NCI-H1105 (cell line): ENCODE results near the gene KCTD21.
A peak's percentile ranks its signal among the peaks of the same experiment; 100 is the strongest.
"Not testable (repeated sequence)": the region's sequence is repeated elsewhere in the genome, so short reads cannot be mapped to it uniquely, and the experiment has no call there.

Source experiments
- DNase-seq: peaks from one replicate; lab custom pipeline; 2025; lab: John Stamatoyannopoulos, UW

KCTD21 gene, protein sequence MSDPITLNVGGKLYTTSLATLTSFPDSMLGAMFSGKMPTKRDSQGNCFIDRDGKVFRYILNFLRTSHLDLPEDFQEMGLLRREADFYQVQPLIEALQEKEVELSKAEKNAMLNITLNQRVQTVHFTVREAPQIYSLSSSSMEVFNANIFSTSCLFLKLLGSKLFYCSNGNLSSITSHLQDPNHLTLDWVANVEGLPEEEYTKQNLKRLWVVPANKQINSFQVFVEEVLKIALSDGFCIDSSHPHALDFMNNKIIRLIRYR

DNA sequence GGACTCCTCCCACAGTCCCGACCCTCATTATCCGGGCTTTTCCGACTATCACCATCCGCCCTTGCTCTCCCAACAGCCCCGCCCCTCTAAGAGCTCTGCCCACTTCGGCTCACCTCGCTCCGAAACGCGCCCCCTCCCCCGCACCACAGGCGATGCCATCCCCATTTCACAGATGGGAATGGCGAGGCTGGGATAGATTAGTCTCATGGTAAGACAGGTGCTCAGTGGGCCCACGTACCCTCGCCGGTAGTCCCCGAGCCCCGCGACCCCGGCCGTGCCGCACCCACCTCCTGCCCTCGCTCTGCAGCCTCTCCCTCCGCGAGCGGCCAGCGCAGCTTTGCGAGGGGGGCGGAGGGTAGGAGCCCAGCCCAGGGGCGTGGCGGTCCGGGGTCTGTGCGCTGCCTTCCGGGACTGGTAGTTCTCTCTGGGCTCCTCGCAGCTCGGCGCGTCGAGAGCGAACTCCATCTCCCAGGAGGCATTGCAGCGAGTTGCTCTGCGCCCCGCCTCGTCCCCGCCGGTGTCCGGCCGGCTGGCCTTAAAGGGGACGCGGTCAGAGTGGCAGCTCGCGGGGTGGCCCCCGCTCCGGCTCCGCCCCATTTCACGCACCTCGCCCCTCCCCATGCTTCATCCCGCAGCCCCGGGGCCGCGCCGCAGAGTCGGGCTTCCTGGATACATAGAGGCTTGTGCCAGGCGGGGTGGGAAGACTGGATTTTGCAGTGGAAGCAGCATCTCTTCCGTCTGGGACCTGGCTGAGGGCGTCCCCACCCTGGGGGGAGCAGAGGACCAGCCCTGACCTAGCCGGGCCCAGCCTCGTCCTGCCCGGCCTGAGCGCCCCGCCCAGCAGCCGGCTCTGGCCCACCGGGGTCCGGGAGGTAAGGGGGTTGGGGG, at the start of gene KCTD21, which contains the start of gene USP35:
Gene KCTD21, minus strand, starts transcription at position 341 of the 888 bp plus-strand sequence. CDS start 14,072 bp downstream, outside the sequence.
Gene USP35, plus strand, starts transcription at position 634 of the 888 bp plus-strand sequence. CDS start 7,327 bp downstream, outside the sequence.
- DNase-seq: peak; percentile 93

DNA sequence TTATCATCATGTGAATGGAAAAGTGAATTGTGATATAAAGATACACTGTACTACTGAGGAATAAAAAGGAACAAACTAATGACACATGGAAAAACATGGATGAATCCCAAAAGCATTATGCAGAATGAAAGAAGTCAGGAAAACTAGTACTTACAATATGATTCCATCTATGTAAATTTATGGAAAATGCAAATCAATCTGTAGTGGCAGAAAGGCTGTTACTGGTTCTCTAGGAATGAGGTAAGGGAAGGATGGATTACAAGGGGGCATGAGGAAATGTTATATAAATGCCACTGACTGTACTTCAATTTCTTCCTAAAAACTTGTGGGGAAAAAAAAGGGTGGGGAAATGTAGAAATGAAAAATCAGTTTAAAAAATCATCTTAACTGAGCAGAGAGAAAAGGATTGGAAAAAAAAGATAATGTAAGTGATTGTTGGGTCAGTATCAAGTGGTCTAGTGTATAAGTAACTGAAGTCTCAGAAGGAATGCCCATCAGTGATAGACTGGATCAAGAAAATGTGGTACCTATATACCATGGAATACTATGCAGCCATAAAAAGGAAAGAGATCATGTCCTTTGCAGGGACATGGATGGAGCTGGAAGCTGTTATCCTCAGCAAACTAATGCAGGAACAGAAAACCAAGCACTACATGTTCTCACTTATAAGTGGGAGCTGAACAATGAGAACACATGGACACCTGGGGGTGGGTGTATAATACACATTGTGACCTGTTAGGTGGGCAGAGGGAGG, 49.0 kb upstream of the KCTD21 start:
- DNase-seq: no peak

DNA sequence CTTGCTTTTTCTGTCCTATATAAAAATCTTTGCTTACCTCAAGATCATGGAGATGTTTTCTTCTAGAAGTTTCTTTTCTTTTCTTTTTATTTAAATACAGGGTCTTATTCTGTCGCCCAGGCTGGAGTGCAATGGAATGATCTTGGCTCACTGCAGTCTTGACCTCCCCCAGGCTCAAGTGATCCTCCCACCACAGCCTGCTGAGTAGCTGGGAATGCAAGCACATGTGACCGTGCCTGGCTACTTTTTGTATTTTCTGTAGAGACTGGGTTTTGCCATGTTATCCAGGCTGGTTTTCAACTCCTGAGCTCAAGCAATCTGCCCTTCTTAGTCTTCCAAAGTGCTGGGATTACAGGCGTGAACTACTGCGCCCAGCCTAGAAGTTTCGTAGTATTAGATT, 45.6 kb upstream of the KCTD21 start:
- DNase-seq: no peak

DNA sequence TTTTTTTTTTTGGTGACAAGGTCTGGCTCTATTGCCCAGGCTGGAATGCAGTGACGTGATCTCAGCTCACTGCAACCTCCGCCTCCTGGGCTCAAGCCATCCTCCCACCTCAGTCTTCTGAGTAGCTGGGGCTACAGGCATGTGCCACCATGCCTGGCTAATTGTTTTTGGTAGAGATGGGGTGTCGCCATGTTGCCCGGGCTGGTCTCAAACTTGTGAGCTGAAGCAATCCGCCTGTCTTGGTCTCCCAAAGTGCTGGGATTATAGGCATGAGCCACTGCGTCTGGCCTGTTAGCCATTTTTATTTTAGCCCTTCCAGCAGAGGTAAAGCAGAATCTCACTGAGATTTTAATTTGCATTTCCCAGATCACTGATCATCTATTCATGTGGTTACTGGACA, 44.6 kb upstream of the KCTD21 start:
- DNase-seq: not testable (repeated sequence)

DNA sequence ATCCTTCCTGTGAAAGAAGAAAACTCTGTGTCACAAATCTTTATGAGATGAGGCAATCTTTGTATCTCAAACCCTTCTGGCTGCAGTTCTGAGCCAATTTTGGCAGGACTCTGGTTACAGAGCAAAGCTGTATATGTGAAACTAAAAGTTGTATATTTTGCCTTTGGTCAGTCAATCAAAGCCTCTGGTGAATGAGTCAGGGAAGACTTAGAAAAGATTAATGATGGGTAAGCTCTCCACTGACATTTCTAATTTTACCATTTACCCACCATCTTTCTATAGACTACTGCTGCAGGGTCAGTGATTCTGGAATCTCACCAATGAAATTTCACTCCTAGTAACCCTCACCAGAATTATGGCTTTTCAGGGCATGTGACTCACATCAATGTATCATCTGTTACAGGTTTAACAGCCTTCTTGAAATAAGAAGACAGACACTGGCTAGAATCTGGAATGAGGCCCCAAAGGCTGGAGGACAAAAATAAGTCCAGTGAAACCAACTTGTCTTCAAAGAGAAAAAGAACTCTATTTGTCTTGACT, 43.6 kb upstream of the KCTD21 start:
- no peak for DNase-seq

DNA sequence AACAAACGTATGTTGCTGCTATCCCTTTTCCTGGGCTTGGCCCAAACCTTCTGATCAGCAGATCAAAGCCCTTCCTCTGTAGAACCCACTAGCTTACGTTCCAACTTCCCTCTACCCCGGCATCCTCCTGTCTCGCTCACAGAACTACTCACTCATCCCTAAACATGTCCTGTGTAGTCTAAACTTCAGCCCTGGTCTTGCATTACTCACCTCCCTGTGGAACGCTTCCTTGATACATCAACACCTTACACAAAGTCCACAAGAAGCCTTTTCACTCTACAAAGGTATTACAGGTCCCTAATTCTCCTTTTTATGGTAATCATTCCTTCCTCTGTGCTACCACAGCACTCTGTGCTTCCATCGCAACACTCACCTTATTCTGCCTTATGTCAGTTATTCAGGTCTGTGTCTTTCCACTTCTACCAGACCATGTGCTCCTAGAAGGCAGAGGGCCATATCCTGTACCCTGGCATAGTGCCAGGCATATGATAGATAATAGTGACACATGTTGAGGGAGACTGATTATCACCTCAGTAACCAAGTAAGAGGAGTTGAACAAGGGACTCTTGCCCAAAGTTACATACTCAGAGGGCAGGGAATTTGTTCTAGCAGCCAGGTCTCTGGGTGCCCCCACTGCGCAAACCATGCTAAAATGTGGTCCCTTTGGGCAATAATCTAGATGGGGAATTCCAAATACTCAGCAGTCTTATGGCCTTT, 41.9 kb upstream of the KCTD21 start:
- DNase-seq: peak; percentile 14

DNA sequence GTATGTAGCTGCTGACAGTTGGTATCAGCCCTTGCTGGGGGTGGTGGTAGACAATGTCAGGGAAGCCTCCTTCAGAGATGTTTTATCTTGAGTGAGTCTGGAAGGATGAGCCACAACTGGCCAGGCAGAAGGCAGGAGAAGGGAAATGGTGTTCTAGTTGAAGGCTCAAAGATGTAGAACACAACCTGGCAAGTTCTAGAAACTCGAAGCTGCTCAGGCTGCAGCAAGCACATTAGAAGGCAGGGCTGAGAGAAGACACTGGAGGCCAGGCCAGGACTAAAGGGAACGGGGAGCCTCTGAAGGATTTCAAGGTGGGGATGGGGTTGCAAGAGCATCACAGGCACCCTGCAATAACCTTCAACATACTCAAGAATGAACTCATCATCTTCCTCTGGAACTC, 40.7 kb upstream of the KCTD21 start:
- DNase-seq: no peak

DNA sequence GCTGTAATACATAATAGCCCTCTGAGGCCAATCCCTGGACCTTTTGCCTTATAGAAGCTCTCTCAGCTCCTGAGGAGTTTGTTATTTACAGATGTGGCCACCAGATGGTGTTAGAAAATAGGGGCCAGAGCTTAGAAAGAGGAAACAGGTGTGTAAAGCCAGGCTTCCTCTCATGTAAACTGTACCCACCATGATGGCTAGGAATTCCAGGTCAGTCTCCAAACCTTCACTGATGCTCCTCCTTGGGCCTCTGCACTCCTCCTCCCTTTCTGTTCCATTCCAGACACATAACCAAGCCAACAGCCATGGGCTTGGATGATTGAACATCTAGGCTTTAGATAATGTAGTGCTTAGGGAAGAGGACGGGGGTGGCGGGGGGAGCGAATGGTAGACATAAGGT, 40.0 kb upstream of the KCTD21 start:
- peak; percentile 50 for DNase-seq

DNA sequence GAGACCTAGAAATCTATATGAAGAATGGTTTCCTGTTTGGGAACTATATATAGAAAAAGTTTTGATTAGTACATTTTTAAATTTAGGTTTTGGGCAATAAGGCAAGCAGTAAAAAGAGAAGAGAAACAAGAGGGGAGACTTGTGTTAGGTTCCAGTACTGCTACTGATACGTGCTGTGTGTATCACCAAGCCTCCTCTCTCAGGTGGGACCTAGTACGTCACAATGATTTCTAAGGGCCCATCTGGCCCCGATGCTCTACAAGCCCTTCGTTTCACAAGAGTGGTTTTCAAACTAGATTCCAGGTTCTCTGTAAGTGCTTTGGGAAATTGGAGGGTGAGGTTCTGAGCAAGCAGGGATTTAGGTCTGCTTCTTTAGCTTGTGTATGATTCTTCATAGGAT, 39.5 kb upstream of the KCTD21 start:
- DNase-seq: no peak

DNA sequence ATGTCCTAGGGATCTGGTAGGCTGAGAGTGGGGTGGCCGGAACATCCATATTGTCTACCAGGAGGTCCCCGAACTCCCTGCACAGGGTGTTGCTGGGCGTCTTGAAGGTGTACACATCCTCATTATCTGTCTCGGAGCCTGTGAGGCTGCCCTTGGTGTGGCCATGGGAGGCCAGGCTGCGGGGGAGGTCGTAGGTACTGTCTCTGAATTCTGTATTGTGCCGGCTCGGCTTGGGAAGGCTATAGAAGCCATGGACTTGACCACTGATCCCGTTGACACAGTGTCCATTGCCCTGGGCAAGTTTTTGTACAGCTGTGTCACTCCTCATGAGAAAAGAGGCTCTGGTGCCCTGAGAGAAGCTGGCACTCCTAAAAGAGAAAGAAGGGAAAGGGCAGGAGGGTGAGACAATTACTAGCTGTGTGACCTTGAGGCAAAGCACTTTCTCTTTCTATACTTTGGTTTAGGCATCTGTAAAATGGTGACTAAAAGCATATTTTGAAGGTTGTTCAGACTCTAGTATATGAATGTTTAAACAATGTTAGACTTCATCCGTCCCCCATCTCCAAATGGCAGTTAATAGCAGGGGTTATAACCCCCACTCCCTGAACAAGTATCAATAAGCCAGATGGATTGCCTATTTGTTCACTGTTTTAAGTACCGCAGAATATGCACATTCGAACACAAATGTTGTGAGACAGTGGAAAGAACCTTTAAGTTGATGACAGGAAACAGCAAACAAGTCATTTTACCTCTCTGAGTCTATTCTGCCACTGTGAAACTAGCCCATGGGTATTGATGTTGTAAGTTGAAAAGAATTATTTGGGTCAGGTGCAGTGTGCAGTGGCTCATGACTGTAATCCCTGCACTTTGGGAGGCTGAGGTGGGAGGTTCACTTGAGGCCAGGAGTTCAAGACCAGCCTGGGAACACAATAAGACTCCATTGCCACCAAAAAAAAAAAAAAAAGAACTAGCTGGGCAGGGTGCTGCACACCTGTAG, 38.6 kb upstream of the KCTD21 start:
- no peak for DNase-seq

DNA sequence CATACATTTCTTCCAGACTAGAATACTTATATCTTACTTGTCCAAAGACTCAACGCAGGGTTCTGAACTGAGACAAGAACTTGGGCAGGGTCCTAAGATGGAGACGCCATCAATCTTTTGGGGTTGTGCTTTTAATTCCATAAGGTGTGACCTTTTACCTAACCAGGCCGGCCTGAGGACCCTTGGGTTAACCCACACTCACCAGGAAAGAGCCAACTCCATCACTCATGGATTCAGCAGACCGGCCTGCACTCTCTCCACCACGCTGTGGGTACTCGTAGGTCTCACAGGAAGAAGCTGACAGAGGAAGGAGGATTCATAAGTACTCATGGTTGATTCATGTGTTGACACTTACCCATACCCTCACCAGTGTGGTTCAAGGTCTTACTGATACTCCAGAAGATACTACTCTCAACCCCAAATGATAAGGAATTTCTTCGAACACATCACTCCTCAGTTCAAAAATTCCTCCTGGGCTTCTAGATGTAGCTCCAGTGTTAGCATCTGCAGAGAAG, 36.5 kb upstream of the KCTD21 start:
- no peak for DNase-seq

DNA sequence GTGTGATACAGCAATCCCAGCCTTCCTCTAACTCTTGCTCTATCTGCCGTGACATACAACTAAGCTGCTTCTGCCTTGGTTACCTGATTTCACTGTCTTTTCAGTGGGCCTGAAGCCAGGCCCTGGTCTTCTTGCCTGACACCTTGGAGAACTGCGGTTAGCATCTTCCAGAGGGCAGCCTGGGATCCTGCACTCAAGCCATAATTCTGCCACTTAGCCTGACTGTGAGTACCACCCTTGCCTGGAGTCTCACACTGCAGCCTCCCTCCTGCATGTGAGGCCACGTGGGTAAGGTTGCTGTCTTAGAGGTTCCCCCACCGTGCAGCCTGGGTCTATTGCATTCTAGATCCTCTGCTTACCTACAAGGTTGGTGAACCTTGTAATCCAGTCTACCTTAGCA, 36.1 kb upstream of the KCTD21 start:
- no peak for DNase-seq

DNA sequence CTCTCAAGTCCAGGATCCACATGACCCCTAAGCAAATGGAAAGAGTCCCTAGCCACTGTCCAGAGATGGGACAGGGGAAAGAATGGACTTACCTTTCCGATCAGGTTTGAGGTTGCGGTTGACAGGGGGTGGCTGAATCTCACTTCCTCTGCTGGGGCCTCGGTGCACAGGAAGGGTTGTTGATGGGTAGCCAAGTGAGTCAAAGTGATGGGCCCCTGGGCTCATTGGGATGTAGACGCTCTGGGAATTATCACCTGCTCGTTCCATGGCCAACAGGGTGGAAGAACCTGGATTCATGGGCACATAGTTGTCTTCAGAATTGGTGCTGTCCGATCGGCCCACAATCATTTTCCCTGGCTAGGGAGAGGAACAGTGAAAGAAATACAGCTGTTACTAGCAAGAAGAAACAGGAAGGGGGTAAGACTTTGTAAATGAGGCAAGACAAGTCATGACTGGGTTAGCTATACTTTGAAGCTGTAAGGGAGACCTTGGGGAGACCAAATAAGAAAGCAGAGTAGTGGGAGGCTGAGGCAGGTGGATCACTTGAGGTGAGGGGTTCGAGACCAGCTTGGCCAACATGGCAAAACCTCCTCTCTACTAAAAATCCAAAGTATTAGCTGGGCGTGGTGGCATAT, 35.0 kb upstream of the KCTD21 start:
- no peak for DNase-seq

DNA sequence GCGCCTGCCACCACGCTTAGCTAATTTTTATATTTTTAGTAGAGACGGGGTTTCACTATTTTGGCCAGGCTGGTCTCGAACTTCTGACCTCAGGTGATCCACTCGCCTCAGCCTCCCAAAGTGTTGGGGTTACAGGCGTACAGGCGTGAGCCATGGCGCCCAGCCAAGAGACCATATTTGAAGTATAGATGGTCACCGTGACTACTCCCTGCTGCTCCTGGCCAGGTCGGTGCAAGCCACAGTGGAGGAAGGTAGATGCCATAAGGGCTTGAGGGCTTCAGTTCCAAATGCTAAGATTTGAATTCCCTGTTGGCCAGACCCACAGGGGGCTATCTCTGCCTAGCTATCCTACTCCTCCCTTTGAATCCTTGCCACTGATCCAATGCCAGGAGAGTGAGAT, 34.3 kb upstream of the KCTD21 start:
- DNase-seq: not testable (repeated sequence)

DNA sequence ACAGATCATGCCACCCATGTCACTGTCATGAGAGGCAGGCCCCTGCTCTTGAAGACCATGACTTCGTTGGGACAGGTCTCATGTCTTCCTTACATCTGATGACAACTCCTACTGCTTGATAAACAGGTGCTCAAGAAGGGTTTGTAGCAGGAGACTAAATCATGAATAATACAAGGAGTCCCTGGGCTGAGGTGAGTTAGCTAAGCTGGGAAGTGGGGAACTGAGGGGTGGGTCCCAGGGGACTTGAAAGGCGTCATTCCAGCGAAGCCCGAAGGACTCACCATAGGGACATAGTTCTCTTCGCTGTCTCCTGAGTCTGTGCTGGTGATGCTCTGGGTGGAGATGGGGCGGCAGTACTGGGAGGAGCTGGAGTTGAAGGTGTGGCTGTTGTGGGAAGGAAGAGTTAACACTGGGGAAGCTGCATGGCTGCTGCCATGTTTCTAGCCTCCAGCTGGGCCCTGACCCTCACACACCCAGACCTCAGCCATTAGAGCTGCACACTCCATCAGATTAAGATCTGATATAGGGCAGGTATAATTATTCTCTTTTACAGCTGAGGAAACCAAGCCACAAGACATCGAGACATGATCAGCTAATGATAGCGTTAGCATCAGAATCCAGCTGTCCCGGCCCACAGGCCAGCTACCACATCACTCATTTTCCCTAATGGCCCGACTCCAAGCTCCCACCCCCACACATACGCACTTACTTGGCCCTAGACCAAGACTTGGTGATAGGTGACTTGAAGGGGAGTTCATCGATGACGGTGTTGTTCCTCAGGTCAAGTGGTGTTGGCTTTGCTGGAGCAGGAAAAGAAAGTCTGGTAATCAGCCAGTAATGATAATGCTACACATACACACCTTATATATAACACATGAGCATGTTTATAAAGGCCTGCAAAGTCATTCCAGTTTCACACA, 33.2 kb upstream of the KCTD21 start:
- DNase-seq: no peak

DNA sequence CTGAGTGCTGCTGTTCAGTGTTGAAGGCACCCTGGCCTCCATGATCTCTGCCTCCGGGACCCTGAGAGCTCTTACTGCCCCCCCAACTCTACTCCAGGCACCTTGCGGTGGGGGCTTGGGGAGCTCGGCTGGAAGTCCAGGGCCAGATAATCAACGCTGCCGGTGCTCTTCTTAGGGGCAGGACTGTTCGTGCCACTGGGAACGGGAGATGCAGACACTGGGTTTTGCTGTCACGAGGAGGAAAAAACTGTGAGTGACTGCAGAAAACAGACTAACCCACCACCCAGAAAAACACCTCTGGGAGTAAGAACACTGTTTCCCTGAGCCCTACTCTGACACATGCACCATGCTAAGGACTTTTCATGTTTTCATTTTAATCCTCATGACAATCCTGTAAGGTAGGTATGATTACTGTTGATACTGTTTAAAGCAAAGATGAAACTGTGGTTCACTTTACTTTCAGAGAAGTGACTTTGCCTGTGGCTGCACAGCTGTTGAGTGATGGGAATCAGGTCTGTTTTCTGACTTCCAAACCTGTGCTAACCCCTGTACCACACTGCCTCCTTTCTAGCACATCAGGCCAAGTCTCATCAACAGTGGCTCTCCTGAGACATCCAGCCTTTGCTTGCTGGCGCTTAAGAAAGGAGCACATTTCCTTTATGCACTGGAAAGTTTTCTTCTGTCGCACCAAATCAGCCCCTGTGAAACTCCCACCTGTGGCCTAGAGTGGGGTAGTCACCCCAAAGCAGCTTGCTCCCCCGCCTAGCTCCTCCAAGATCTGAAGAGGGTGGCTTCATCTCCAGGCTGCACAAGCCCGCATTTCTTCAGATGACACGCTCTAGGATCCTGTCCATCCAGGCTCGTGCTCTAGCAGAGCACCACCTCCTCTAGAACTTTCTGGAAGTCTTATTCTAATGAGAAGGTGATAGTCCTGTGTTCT, 32.1 kb upstream of the KCTD21 start:
- DNase-seq: no peak

DNA sequence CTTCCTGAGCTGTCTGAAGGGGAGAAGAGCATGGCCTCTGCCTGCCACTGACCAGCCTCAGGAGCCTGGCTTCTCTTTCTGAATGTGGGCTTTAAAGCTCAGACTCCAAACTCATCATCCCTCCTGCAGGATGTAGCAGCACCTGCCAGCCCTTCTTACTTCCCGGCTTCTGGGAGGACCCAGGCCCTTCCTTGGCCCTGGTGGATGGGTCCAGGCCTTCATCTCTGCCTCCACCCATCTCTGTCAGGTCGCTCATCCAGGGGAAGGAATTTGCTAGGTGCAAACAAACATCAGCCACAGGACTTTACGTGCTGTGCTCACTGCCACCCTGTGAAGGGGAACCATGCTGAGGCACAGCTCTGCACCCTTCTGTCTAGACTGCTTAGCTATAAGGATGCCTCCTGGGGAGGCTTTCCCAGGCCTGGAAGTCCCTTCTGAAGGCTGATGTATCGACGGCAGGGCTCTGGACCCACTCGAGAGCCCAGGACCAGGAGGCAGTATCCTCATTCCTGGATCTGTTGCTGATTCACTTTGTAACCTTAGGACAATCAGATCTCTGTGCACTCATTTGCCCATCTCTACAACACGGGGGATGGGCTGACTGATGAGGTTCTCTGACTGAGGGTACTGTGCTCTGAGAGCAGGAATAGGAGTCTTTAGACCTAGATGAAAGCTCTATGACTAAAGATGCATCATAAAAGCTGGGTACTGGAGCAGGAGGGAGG, 31.2 kb upstream of the KCTD21 start:
- no peak for DNase-seq
